Smooth muscle cell (in vitro differentiated cells): Measurements from ENCODE around the gene AP1G2. TPM values are rescaled to one million over a fixed set of nuclear protein-coding genes. Genes with fewer than 3 reads are reported as not detected.

ENCODE experiments used
- DNase-seq: peaks from one replicate; lab custom pipeline; 2025; ENCODE audit not compliant: unreplicated experiment; lab: John Stamatoyannopoulos, UW
- H2AFZ ChIP-seq: fragments of 200-600 bp; sonication (generic); 2 replicates; pipeline ENCODE4 v1.6.0; 2016; ENCODE audit warnings: antibody characterized with exemption, low read depth, mild to moderate bottlenecking
- H3F3A ChIP-seq: fragments of 200-600 bp; sonication (generic); 2 replicates; pipeline ENCODE4 v1.6.0; 2017; ENCODE audit warnings: antibody characterized with exemption, low read depth
- H3K27ac ChIP-seq: fragments of 200-600 bp; sonication (generic); 2 replicates; pipeline ENCODE4 v1.5.1; 2016; ENCODE audit warnings: low read depth, mild to moderate bottlenecking
- H3K27me3 ChIP-seq: fragments of 200-600 bp; sonication (generic); 2 replicates; pipeline ENCODE4 v1.6.1; 2016; ENCODE audit warnings: low read depth, mild to moderate bottlenecking
- H3K36me3 ChIP-seq: fragments of 200-600 bp; sonication (generic); 2 replicates; pipeline ENCODE4 v1.5.1; 2016; ENCODE audit warnings: low read depth
- H3K4me1 ChIP-seq: fragments of 200-600 bp; sonication (generic); 2 replicates; pipeline ENCODE4 v1.5.1; 2016; ENCODE audit warnings: low read depth
- H3K4me2 ChIP-seq: fragments of 200-600 bp; sonication (generic); 2 replicates; pipeline ENCODE4 v1.6.0; 2016; ENCODE audit warnings: mild to moderate bottlenecking
- H3K4me3 ChIP-seq: fragments of 200-600 bp; sonication (generic); 2 replicates; pipeline ENCODE4 v1.5.1; 2016; ENCODE audit warnings: mild to moderate bottlenecking
- H3K79me2 ChIP-seq: fragments of 200-600 bp; sonication (generic); 2 replicates; pipeline ENCODE4 v1.6.0; 2016; ENCODE audit warnings: low read depth, mild to moderate bottlenecking
- H3K9ac ChIP-seq: fragments of 200-600 bp; sonication (generic); 2 replicates; pipeline ENCODE4 v1.6.0; 2016; ENCODE audit warnings: low read depth
- H3K9me3 ChIP-seq: fragments of 200-600 bp; sonication (generic); replicated peaks from 2 replicates; pipeline ENCODE4 v1.5.1; 2016; ENCODE audit warnings: low read depth
- H4K20me1 ChIP-seq: fragments of 200-600 bp; sonication (generic); 2 replicates; pipeline ENCODE4 v1.6.0; 2016; ENCODE audit warnings: low read depth
- CTCF ChIP-seq: fragments of 200-600 bp; sonication (generic); IDR thresholded peaks from 2 replicates; pipeline ENCODE4 v1.5.1; 2017; ENCODE audit warnings: borderline replicate concordance, mild to moderate bottlenecking, antibody characterized with exemption; ENCODE audit not compliant: insufficient read depth, poor library complexity, severe bottlenecking
- WGBS: methylation state at CpG from one replicate; pipeline ENCODE4 v1.1.7; 2016; ENCODE audit warnings: low lambda C conversion rate; 5-methylcytosine and 5-hydroxymethylcytosine counted together
- polyA plus RNA-seq: library from polyadenylated mRNA; unstranded; fragments of >200 nt; fragmentation: Nextera tagmentation; extraction: Ambion mirVana; gene quantifications from 2 replicates; pipeline ENCODE4 v1.2.1, GENCODE V29; 2016
- total RNA-seq: library from RNA; depleted of rRNA; stranded (reverse); fragments of >200 nt; gene quantifications from 2 replicates; pipeline ENCODE4 v1.2.3, GENCODE V29; 2014

The AP1G2 gene
- total and polyA plus RNA-seq, 2 experiments from 2014 or later = 59.3 to 62.4 TPM

- Histone ChIP-seq H3K9me3 (no peaks in the 10 kb centered on the region), H3K36me3 (no peaks in the 10 kb centered on the region), H3K27ac (no peak overlapping the region), H3K27me3 (peaks cover 5% of the 10 kb centered on the region), H3K4me3 (no peak overlapping the region), H3K9ac (no peak overlapping the region), H3K4me1 (peaks cover 24% of the 10 kb centered on the region), H4K20me1 (no peaks in the 10 kb centered on the region), H3K79me2 (no peaks in the 10 kb centered on the region), H2AFZ (no peak overlapping the region), H3F3A (peaks cover 6% of the 10 kb centered on the region), H3K4me2 (peak overlapping the region; percentile 26)
- DNase-seq = no peak
- 53% methylated on average over 6 of the region's 6 CpGs for WGBS
- TF ChIP-seq CTCF = peak; percentile 27
Measured at GRCh38 chr14:23568600-23569331, 1.2 kb upstream of the AP1G2 start.

GRCh38 chr14:23568021-23568599, 519 bp upstream of the AP1G2 start:
- Histone ChIP-seq H3K4me3 (peak overlapping the region; percentile 68), H3K4me2 (peak overlapping the region; percentile 97), H3K79me2 (no peaks in the 10 kb centered on the region), H3K36me3 (no peaks in the 10 kb centered on the region), H3K9me3 (no peaks in the 10 kb centered on the region), H3K9ac (no peak overlapping the region), H4K20me1 (no peaks in the 10 kb centered on the region), H2AFZ (no peak overlapping the region), H3K27me3 (peaks cover 2% of the 10 kb centered on the region), H3F3A (peaks cover 6% of the 10 kb centered on the region), H3K4me1 (peaks cover 24% of the 10 kb centered on the region), H3K27ac (no peak overlapping the region)
- no peak for DNase-seq
- TF ChIP-seq CTCF = no peak
- WGBS = 91% methylated on average over 2 of the region's 2 CpGs

GRCh38 chr14:23566778-23567185, 809 bp downstream of the AP1G2 start:
- Histone ChIP-seq H3K4me3 (peak overlapping the region; percentile 68), H3K27ac (no peak overlapping the region), H3K36me3 (no peaks in the 10 kb centered on the region), H3K79me2 (no peaks in the 10 kb centered on the region), H4K20me1 (no peaks in the 10 kb centered on the region), H2AFZ (peak overlapping the region; percentile 87), H3K4me2 (peak overlapping the region; percentile 97), H3F3A (peaks cover 6% of the 10 kb centered on the region), H3K9me3 (no peaks in the 10 kb centered on the region), H3K4me1 (peaks cover 24% of the 10 kb centered on the region), H3K9ac (peak overlapping the region; percentile 42), H3K27me3 (no peaks in the 10 kb centered on the region)
- 37% methylated on average over 5 of the region's 5 CpGs for WGBS
- no peak for DNase-seq
- no peak for TF ChIP-seq CTCF
